Large intestine (tissue), 12 donors: ENCODE results near the gene GRIN3A. TPM values are rescaled to one million over a fixed set of nuclear protein-coding genes. Genes with fewer than 3 reads are reported as not detected.

Experiments
- DNase-seq, 2 donors: peaks; one replicate each; pipeline versions ENCODE4 v3.0.0 to v3.0.0-alpha.2; 2013
- H3K27ac ChIP-seq: one replicate; pipeline ENCODE4 v1.5.1; 2013; ENCODE audit warnings: low read length
- H3K27me3 ChIP-seq: 2 replicates; pipeline ENCODE4 v1.6.1; 2013; ENCODE audit warnings: low read length; ENCODE audit not compliant: control insufficient read depth, insufficient read depth
- H3K36me3 ChIP-seq: 2 replicates; pipeline ENCODE4 v1.6.1; 2013; ENCODE audit warnings: low read length; ENCODE audit not compliant: control insufficient read depth, insufficient read depth
- H3K4me1 ChIP-seq: one replicate; pipeline ENCODE4 v1.6.1; 2013; ENCODE audit warnings: low read length; ENCODE audit not compliant: control insufficient read depth, insufficient read depth
- H3K4me3 ChIP-seq: one replicate; pipeline ENCODE4 v1.5.1; 2013; ENCODE audit warnings: low read length
- H3K9me3 ChIP-seq: one replicate; pipeline ENCODE4 v1.6.1; 2013; ENCODE audit warnings: mild to moderate bottlenecking, low read depth, low read length, moderate library complexity; ENCODE audit not compliant: control insufficient read depth
- WGBS: methylation state at CpG from one replicate; pipeline ENCODE4 v1.1.5; 2013; ENCODE audit warnings: low lambda C conversion rate; ENCODE audit not compliant: insufficient coverage; 5-methylcytosine and 5-hydroxymethylcytosine counted together
- long read RNA-seq, 11 donors: transcript quantifications; one replicate each; lab custom pipeline, GENCODE V29; 2026
- polyA plus RNA-seq: library from polyadenylated mRNA; unstranded; fragments of 120-200 nt; gene quantifications from one replicate; pipeline ENCODE4 v1.2.1, GENCODE V29; 2013

The GRIN3A gene
- polyA plus RNA-seq: 0.30 TPM
- long read RNA-seq, donor 1: 0 reads
- long read RNA-seq, donor 2: 0 reads
- long read RNA-seq, donor 3: 0 reads
- long read RNA-seq, donor 4: 0 reads
- long read RNA-seq, donor 5: 0 reads
- long read RNA-seq, donor 6: 0 reads
- long read RNA-seq, donor 7: 0 reads
- long read RNA-seq, donor 8: 0 reads
- long read RNA-seq, donor 9: 0 reads
- long read RNA-seq, donor 10: 0 reads
- long read RNA-seq, donor 11: 0 reads

- H3K27me3 ChIP-seq: peaks cover 60% of the 10 kb centered on the region
- DNase-seq: peak in 1 of 2 donors; percentile 15
- WGBS: 0% methylated on average over 2 of the region's 26 CpGs
Observed at GRCh38 chr9:101738566-101739183, at the start of gene GRIN3A. GRIN3A (minus strand) TSS chr9:101738647; CDS start chr9:101737979, 668 bp downstream.

GRCh38 chr9:101787891-101788290 lies 49.4 kb upstream of the GRIN3A start:
- Histone ChIP-seq H3K27ac (no peak overlapping the region), H3K27me3 (no peaks in the 10 kb centered on the region), H3K4me3 (no peak overlapping the region), H3K36me3 (no peaks in the 10 kb centered on the region), H3K4me1 (no peaks in the 10 kb centered on the region), H3K9me3 (no peaks in the 10 kb centered on the region)
- no peak for DNase-seq
- WGBS: no CpG with 5 or more reads among the region's 1 CpG

More at GRCh38 chr9:101738566-101739183, at the start of gene GRIN3A:
- Histone ChIP-seq H3K4me3 (no peak within 1 kb of the TSS), H3K9me3 (peaks cover 8% of the 10 kb centered on the region), H3K36me3 (no peaks in the 10 kb centered on the region), H3K4me1 (peaks cover 2% of the 10 kb centered on the region), H3K27ac (no peak within 1 kb of the TSS)

- H3K27me3 ChIP-seq: no peaks in the 10 kb centered on the region
- no peak overlapping the region for H3K4me3 ChIP-seq
- no CpG with 5 or more reads among the region's 4 CpGs for WGBS
- H3K9me3 ChIP-seq: no peaks in the 10 kb centered on the region
- H3K4me1 ChIP-seq: no peaks in the 10 kb centered on the region
- H3K36me3 ChIP-seq: no peaks in the 10 kb centered on the region
- no peak overlapping the region for H3K27ac ChIP-seq
- no peak for DNase-seq
Observed at GRCh38 chr9:101778332-101778731, 39.9 kb upstream of the GRIN3A start.

GRCh38 chr9:101764472-101764871 lies 26.0 kb upstream of the GRIN3A start:
- H3K9me3 ChIP-seq: no peaks in the 10 kb centered on the region
- 100% methylated on average over 1 of the region's 3 CpGs for WGBS
- no peak overlapping the region for H3K4me3 ChIP-seq
- peaks cover 3% of the 10 kb centered on the region for H3K27me3 ChIP-seq
- no peak for DNase-seq
- H3K27ac ChIP-seq: no peak overlapping the region
- no peaks in the 10 kb centered on the region for H3K4me1 ChIP-seq
- H3K36me3 ChIP-seq: no peaks in the 10 kb centered on the region

- Histone ChIP-seq H3K27me3 (no peaks in the 10 kb centered on the region), H3K4me3 (no peak overlapping the region), H3K4me1 (no peaks in the 10 kb centered on the region), H3K9me3 (no peaks in the 10 kb centered on the region), H3K36me3 (no peaks in the 10 kb centered on the region), H3K27ac (no peak overlapping the region)
- whole genome bisulfite sequencing: no CpG with 5 or more reads among the region's 2 CpGs
- DNase-seq: no peak
Observed at GRCh38 chr9:101758304-101758930, 20.0 kb upstream of the GRIN3A start.

GRCh38 chr9:101753716-101754115 lies 15.3 kb upstream of the GRIN3A start:
- WGBS: 87% methylated on average over 3 of the region's 5 CpGs
- H3K4me3 ChIP-seq: no peak overlapping the region
- H3K27ac ChIP-seq: no peak overlapping the region
- H3K27me3 ChIP-seq: no peaks in the 10 kb centered on the region
- no peak for DNase-seq
- no peaks in the 10 kb centered on the region for H3K4me1 ChIP-seq
- H3K36me3 ChIP-seq: no peaks in the 10 kb centered on the region
- H3K9me3 ChIP-seq: no peaks in the 10 kb centered on the region

- WGBS: no CpG with 5 or more reads among the region's 2 CpGs
- Histone ChIP-seq H3K9me3 (no peaks in the 10 kb centered on the region), H3K27me3 (no peaks in the 10 kb centered on the region)
Observed at GRCh38 chr9:101751895-101752294, 13.4 kb upstream of the GRIN3A start.

GRCh38 chr9:101739311-101739710 lies 864 bp upstream of the GRIN3A start:
- peaks cover 2% of the 10 kb centered on the region for H3K4me1 ChIP-seq
- no peak overlapping the region for H3K27ac ChIP-seq
- no peak overlapping the region for H3K4me3 ChIP-seq
- peaks cover 8% of the 10 kb centered on the region for H3K9me3 ChIP-seq
- WGBS: no CpG with 5 or more reads among the region's 2 CpGs
- no peak for DNase-seq
- peaks cover 58% of the 10 kb centered on the region for H3K27me3 ChIP-seq
- no peaks in the 10 kb centered on the region for H3K36me3 ChIP-seq

More at GRCh38 chr9:101751895-101752294, 13.4 kb upstream of the GRIN3A start:
- Histone ChIP-seq H3K4me3 (no peak overlapping the region), H3K4me1 (no peaks in the 10 kb centered on the region), H3K27ac (no peak overlapping the region), H3K36me3 (no peaks in the 10 kb centered on the region)
- no peak for DNase-seq

GRCh38 chr9:101737705-101738565 lies 512 bp downstream of the GRIN3A start:
- DNase-seq: peak in 1 of 2 donors; percentile 12
- peaks cover 61% of the 10 kb centered on the region for H3K27me3 ChIP-seq
- no CpG with 5 or more reads among the region's 78 CpGs for WGBS

GRCh38 chr9:101737165-101737704 lies 1.2 kb downstream of the GRIN3A start:
- Histone ChIP-seq H3K4me1 (peaks cover 2% of the 10 kb centered on the region), H3K4me3 (no peak overlapping the region), H3K9me3 (peaks cover 8% of the 10 kb centered on the region), H3K27me3 (peaks cover 63% of the 10 kb centered on the region), H3K27ac (no peak overlapping the region), H3K36me3 (no peaks in the 10 kb centered on the region)
- DNase-seq: no peak
- WGBS: no CpG with 5 or more reads among the region's 32 CpGs

More at GRCh38 chr9:101737705-101738565, 512 bp downstream of the GRIN3A start:
- Histone ChIP-seq H3K9me3 (peaks cover 8% of the 10 kb centered on the region), H3K36me3 (no peaks in the 10 kb centered on the region), H3K27ac (no peak overlapping the region), H3K4me3 (no peak overlapping the region), H3K4me1 (peaks cover 2% of the 10 kb centered on the region)
